Renal pelvis (tissue), 12 donors: ENCODE results near the gene CXCL17. TPM values are rescaled to one million over a fixed set of nuclear protein-coding genes. Genes with fewer than 3 reads are reported as not detected.
"Not testable (repeated sequence)": the region's sequence is repeated elsewhere in the genome, so short reads cannot be mapped to it uniquely, and the experiment has no call there.

Source experiments
- DNase-seq: peaks from one replicate; pipeline ENCODE4 v3.0.0-alpha.2; 2013
- long read RNA-seq, 16 experiments: transcript quantifications; one replicate each; lab custom pipeline, GENCODE V29; 2026
- polyA plus RNA-seq, 3 donors: library from polyadenylated mRNA; unstranded; fragments of 120-200 nt; gene quantifications; one replicate each; pipeline ENCODE4 v1.2.1, GENCODE V29; 2013; ENCODE audit not compliant: insufficient read length in 3 of 3

Gene CXCL17
- under 1 TPM in 2 of 3 donors, not detected in 1; 0.11 to 0.22 TPM for polyA plus RNA-seq
- long read RNA-seq, donor 1 = 0 reads
- long read RNA-seq, donor 2 = 0 reads
- long read RNA-seq, donor 3 = 0 reads
- long read RNA-seq, donor 4, partial matches to known transcripts = 0 of 1 reads
- long read RNA-seq, donor 4, other reads (novel, unspliced or antisense) = 0 of 1 reads
- long read RNA-seq, donor 5 = 0 reads
- long read RNA-seq, donor 6 = 0 reads
- long read RNA-seq, donor 7 = 0 reads
- long read RNA-seq, donor 8 = 0 reads
- long read RNA-seq, donor 9 = 0 reads
- long read RNA-seq, donor 10 = 0 reads
- long read RNA-seq, donor 11 = 0 reads
- long read RNA-seq, donor 12 = 0 reads
- long read RNA-seq, donor 13 = 0 reads
- long read RNA-seq, donor 14 = 0 reads
- long read RNA-seq, donor 15, transcript CXCL17-202 (4 exons, 1,172 nt) = major isoform, 8 of 8 reads
- long read RNA-seq, donor 15, partial matches to known transcripts = 0 of 8 reads
- long read RNA-seq, donor 15, other reads (novel, unspliced or antisense) = 0 of 8 reads
- long read RNA-seq, donor 16 = 0 reads

- DNase-seq = no peak
Measured at GRCh38 chr19:42442833-42443232, at the start of gene CXCL17. TSS of gene CXCL17 (minus strand) at chr19:42442946. CDS start at chr19:42442832, 114 bp downstream.

DNA sequence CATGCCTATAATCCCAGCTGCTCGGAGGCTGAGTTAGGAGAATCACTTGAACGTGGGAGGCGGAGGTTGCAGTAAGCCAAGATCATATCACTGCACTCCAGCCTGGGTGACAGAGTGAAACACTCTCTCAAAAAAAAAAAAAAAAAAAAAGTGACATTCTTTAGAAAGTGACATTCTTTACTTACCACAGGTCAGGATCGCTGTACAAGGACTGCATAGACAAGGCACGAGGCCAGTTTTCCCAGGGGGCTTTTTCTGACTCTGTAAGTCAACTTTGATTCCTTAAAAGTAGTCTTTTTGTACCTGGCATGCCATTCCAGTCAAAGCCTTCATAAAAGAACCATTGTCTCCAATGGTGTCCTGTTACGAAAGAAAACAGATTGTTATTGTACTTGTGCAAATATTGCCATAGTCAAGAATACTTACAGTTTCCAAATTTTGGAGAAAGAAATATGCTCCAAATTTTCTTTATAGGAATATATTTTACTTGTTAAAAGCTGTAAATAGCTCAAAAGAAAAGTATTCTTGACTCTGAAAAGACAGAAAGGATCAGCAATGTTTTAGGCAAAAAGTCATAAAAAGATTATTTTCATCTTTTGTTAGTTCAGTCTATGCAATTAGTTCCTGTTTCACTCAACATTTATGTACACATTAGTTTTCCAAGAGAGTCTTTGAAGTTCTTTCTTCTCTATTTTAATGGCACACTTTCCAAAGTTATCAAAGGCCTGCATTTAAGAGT is 46.2 kb upstream of the CXCL17 start:
- DNase-seq = no peak

- DNase-seq = no peak
Measured at GRCh38 chr19:42487798-42488178, 45.0 kb upstream of the CXCL17 start.

DNA sequence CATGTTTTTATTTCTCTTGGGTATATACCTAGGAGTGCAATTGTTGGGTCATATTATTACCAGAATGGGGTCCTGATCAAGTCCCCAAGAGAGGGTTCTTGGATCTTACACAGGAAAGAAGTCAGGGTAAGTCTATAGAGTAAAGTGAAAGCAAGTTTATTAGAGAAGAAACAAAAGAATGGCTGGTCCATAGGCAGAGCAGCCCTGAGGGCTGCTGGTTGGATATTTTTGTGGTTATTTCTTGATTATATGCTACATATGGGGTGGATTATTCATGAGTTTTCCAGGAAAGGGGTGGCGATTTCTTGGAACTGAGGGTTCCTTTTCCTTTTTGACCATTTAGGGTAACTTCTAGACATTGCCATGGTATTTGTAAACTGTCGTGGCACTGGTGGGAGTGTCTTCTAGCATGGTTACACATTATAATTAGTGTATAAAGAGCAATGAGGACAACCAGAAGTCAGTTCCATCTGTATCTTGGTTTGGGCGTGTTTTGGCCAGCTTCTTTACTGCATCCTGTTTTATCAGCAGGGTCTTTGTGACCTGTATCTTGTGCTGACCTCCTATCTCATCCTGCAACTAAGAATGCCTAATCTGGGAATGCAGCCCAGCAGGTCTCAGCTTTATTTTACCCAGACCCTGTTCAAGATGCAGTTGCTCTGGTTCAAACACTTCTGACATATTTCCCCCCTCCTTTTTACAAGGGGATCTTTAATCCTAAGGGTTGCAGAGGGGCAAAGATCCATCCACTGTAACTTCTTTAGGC is 44.5 kb upstream of the CXCL17 start:
- no peak for DNase-seq

- DNase-seq = not testable (repeated sequence)
Measured at GRCh38 chr19:42485036-42485435, 42.3 kb upstream of the CXCL17 start.

GRCh38 chr19:42480335-42481095 is 37.8 kb upstream of the CXCL17 start:
- no peak for DNase-seq

DNA sequence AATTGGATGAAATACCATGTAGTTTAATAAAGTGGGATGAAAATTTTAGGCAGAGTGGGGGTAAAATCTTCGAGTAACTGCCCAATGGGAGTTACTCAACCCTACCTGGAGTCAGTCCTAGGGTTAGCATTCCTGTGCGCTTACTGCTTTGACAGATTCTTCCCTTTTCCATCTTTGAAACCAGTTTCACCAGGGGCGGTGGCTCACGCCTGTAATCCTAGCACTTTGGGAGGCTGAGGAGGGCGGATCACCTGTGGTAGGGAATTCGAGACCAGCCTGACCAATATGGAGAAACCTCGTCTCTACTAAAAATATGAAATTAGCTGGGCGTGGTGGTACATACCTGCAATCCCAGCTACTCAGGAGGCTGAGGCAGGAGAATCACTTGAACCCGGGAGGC is 37.0 kb upstream of the CXCL17 start:
- DNase-seq = no peak

DNA sequence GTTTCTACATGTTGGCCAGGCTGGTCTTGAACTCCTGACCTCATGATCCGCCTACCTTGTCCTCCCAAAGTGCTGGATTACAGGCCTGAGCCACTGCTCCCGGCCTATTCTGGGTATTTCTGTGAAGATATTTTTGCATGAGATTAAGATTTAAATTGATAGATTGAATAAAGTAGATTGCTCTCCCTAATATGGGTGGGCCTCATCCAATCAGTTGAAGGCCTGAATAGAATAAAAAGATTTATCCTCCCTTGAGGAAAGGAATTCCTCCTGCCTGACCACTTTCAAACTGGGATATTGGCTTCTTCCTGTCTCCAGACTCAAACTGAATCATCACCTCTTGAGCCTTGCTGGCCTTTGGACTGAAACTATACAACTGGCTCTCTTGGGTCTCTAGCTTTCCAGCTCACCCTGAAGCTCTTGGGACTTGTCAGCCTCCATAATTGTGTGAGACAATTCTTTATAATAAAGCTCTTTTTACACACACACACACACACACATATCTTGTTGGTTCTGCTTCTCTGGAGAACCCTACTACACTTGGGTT is 36.1 kb upstream of the CXCL17 start:
- DNase-seq = no peak

DNA sequence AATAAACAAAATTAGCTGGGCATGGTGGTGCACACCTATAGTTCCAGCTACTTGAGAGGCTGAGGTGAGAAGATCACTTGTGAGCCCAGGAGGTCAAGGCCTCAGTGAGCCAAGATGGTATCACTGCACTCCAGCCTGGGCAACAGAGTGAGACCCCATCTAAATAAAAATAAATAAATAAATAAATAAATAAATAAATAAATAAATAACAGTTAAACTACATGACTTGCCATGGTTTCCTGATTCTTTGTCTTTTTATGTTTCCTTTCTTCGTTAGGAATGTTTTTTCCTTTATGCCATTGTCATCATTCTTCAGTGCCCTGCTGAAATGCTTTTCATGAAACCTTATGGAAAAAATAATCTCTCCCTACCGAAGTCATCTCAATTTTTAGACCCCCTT is 35.2 kb upstream of the CXCL17 start:
- no peak for DNase-seq

DNA sequence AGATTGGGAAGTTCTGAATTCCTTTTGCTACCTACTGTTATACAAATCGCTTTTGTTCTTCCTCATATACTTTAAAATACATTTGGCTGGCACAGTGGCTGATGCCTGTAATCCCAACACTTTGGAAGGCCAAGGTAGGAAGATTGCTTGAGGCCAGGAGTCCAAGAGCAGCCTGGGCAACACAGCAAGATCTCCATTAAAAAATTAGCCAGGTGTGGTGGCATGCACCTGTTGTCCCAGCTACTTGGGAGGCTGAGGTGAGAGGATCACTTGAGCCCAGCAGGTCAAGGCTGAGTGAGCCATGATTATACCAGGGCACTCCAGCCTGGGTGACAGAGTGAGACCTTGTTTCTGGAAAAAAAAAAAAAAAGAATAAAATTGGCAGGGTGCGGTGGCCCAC is 34.4 kb upstream of the CXCL17 start:
- no peak for DNase-seq

- DNase-seq = no peak
Measured at GRCh38 chr19:42475366-42475765, 32.6 kb upstream of the CXCL17 start.

GRCh38 chr19:42474743-42475142 is 32.0 kb upstream of the CXCL17 start:
- no peak for DNase-seq

GRCh38 chr19:42473686-42474085 is 30.9 kb upstream of the CXCL17 start:
- no peak for DNase-seq

- DNase-seq = no peak
Measured at GRCh38 chr19:42472402-42473147, 29.8 kb upstream of the CXCL17 start.

DNA sequence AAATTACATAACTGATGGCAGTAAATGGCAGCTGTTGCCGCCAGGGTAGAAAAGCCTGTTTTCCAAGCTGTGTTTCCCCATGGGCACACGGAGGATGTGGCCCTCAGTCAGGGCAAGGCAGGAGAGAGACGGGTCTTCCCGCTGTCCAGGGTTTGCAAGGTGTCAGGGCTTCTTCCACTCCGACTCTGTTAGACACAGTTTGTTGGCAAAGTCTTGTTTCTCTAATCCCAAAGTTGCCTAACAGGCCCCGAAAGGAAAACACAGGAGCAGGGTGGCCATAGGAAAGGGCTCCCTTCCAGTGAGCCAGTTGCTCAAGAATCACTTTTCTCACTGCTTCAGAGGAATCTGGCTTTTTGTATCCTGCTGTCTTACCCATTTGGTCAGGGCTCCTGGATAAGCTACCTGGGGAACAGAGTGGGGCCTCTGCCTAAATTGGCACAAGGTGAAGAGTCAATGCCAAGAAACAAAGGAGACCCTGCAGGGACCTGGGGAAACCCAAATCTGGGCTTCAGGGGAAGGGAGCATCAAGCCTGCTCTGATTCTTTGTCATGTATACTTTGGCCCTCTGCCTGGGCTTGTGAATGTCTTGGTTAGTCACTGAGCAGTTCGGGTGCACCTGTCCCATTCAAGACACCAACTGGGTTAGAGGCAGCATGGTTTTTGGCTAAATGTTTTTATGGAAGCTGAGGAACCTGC is 29.0 kb upstream of the CXCL17 start:
- DNase-seq = no peak

DNA sequence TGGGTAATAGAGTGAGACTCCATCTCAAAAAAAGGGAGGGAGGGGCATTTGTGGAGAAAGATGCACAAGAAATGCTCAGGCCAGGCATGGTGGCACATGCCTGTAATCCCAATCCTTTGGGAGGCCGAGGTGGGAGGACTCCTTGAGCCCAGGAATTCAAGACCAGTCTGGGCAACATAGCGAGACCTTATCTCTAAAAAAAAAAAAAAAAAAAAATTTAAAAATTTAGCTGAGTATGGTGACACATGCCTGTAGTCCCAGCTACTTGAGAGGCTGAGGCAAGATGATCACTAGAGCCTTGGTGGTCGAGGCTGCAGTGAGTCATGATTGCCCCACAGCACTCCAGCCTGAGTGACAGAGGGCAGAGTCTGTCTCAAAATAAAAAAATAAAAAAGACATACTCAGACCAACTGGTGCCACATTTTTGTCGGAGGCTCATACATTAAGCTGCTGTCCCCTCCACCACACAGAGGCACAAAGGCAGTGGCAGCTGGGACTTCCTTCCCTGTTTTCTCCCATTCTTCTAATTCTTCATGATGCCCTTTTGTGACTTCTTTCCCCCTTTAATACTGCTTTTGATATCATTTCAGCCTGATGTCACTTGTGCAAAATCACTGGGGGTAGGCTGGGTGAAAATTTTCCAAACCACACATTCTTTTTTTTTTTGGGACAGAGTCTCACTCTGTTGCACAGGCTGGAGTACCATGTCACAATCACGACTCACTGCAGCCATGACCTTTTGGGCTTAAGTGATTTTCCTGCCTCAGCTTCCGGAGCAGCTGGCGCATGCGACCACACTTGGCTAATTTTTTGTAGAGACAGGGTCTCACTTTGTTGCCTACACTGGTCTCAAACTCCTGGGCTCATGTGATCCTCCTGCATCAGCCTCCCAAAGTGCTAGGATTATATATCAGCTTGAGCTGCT is 26.8 kb upstream of the CXCL17 start:
- DNase-seq = no peak

- no peak for DNase-seq
Measured at GRCh38 chr19:42468273-42468796, 25.6 kb upstream of the CXCL17 start.

DNA sequence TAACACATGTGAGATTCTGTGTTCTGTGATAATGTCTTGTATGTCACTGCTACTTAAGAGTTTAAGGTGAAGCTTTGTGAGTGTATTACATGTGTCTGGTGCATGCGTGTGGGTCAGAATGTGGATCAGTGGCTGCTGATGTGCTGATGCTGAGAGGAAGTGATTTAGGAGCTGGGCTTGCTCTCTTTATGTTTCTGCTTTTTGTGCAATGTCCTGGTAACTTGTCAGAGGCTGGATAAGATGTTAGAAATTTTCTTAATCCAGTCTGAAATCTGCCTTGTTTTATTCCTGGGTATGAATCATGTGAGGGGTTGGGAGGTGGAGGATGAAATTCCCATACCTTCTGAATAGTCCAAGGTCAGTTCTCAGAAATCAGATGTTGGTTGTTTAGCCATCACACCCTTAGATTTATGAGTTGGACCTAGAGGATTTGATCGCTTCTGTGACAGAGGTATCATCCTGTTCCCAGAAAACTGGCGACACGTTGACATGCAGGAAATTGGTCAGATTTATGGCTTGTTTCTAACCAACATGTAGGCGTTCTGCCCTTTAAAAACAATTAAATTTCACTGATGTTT is 24.5 kb upstream of the CXCL17 start:
- DNase-seq = no peak
